Measurements from ENCODE around the gene TJP1.
"Not testable (repeated sequence)": the region's sequence is repeated elsewhere in the genome, so short reads cannot be mapped to it uniquely, and the experiment has no call there.

TJP1 gene

DNA sequence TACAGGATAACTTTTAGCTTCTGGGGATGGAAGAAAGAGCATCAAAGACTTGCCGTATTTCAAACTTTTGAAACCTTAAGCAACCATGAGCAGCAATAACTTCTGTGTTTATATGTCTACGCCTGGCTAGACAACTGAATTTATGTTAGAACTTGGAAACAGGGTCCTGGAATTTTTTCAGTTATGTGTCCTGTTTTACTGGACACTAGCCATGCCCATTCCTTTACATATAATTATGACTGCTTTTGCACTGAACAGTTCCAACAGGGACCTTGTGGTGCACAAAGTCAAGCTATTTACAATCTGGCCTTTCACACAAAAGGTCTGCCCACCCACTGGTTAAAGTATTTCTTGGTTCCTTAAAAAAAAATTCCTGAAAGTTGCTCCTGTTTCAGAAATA is 37.1 kb downstream of the TJP1 start:
- TF ChIP-seq, protein P1, sequence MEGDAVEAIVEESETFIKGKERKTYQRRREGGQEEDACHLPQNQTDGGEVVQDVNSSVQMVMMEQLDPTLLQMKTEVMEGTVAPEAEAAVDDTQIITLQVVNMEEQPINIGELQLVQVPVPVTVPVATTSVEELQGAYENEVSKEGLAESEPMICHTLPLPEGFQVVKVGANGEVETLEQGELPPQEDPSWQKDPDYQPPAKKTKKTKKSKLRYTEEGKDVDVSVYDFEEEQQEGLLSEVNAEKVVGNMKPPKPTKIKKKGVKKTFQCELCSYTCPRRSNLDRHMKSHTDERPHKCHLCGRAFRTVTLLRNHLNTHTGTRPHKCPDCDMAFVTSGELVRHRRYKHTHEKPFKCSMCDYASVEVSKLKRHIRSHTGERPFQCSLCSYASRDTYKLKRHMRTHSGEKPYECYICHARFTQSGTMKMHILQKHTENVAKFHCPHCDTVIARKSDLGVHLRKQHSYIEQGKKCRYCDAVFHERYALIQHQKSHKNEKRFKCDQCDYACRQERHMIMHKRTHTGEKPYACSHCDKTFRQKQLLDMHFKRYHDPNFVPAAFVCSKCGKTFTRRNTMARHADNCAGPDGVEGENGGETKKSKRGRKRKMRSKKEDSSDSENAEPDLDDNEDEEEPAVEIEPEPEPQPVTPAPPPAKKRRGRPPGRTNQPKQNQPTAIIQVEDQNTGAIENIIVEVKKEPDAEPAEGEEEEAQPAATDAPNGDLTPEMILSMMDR (IDR thresholded peaks at IDR 0.05; ENCODE audit: extremely low read depth, insufficient read depth, missing control alignments): no peak

DNA sequence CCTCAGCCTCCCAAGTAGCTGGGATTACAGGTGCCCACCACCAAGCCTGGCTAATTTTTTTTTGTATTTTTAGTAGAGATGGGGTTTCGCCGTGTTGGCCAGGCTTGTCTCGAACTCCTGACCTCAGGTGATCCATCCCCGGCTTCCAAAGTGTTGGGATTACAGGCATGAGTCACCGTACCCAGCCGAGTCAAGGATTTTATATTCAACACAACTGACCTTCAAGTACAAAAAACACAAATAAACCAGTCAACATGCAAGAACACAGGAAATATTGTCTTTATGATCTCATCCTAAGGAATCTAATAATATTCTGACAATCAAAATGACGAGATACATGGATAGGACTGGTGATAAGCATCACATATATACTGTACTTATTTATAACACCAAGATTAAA is 37.9 kb downstream of the TJP1 start:
- no peak for DNase-seq (ENCODE audit: low spot score)
- in situ Hi-C loops (cut with MboI; ENCODE audit: low pct_unique_long_range_greater_than_20kb, low sequenced_read_pairs, unreplicated experiment): no loop called here

More for the DNA sequence above, 37.1 kb downstream of the TJP1 start:
- in situ Hi-C loops (cut with MboI; ENCODE audit: low pct_unique_long_range_greater_than_20kb, low sequenced_read_pairs, unreplicated experiment): no loop called here
- no peak for DNase-seq (ENCODE audit: low spot score)

DNA sequence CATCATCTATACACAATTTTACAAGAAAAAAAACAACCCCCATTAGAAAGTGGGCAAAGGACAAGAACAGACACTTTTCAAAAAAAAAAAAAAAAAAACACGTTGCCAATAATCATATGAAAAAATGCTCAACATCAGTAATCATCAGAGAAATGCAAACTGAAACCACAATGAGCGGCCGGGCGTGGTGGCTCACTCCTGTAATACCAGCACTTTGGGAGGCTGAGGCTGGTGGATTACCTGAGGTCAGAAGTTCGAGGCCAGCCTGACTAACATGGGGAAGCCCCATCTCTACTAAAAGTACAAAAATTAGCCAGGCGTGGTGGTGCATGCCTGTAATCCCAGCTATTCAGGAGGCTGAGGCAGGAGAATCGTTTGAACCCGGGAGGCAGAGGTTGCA is 39.5 kb downstream of the TJP1 start:
- in situ Hi-C loops (cut with MboI; ENCODE audit: low pct_unique_long_range_greater_than_20kb, low sequenced_read_pairs, unreplicated experiment); DNase-seq (ENCODE audit: low spot score): not testable (repeated sequence)

More for the DNA sequence above, 37.9 kb downstream of the TJP1 start:
- TF ChIP-seq, protein P1 (IDR thresholded peaks at IDR 0.05; ENCODE audit: extremely low read depth, insufficient read depth, missing control alignments): no peak

DNA sequence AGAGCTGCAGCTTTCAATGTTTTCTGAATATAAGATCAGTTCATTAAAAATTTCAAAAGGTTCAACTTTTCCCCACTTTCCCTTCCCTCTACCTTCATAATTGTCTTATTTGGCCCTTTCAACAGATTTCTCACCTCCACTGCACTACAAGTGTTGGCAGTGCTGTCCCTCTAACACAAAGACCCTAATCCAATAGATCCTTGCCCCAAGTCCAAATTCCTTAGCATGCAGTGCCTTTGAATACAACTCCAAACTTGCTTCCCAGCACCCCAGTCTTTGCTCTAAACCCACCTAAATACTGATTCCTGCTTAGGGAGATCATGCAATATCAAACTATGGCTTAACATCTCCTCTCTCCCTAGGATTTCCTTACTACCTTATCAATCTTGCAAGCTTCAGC is 43.9 kb downstream of the TJP1 start:
- in situ Hi-C loops (cut with MboI; ENCODE audit: low pct_unique_long_range_greater_than_20kb, low sequenced_read_pairs, unreplicated experiment): no loop called here
- no peak for DNase-seq (ENCODE audit: low spot score)
- TF ChIP-seq, protein P1 (IDR thresholded peaks at IDR 0.05; ENCODE audit: extremely low read depth, insufficient read depth, missing control alignments): no peak

DNA sequence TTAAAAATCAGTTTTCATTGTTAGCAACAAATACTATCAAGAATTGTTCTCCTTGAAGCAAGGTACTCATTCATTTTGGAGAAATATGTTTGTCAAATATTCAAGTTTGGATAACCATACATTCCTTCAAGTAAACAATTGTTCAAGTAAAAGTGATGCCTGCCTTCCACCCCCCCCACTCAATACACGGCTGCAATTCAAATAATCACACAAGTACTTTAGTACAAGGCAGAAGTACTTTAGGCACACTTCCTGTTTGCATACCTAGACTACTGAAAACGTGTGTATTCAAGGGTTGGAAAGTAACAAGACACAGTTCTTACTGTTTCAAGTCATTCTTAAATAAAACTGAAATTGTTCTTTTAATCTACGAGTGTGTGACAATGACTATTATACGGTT is 45.4 kb downstream of the TJP1 start:
- no peak for DNase-seq (ENCODE audit: low spot score)
- in situ Hi-C loops (cut with MboI; ENCODE audit: low pct_unique_long_range_greater_than_20kb, low sequenced_read_pairs, unreplicated experiment): no loop called here
- TF ChIP-seq, protein P1 (IDR thresholded peaks at IDR 0.05; ENCODE audit: extremely low read depth, insufficient read depth, missing control alignments): no peak

DNA sequence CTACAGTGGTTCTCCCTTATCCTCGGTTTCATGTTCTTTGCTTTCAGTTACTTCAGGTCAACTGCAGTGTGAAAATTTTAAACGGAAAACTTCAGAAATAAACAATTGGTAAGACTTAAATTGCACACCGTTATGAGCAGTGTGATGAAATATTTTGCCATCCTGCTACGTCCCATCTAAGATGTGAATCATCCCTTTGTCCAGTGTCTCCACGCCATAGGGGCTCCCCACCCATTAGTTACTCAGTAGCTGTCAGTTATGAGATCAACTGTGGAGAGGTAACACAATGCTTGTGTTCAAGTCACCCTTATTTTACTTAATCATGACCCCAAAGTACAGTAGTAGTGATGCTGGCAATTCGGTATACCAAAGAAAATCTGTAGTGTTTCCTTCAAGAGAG is 47.4 kb downstream of the TJP1 start:
- in situ Hi-C loops (cut with MboI; ENCODE audit: low pct_unique_long_range_greater_than_20kb, low sequenced_read_pairs, unreplicated experiment): no loop called here
- DNase-seq (ENCODE audit: low spot score): no peak

DNA sequence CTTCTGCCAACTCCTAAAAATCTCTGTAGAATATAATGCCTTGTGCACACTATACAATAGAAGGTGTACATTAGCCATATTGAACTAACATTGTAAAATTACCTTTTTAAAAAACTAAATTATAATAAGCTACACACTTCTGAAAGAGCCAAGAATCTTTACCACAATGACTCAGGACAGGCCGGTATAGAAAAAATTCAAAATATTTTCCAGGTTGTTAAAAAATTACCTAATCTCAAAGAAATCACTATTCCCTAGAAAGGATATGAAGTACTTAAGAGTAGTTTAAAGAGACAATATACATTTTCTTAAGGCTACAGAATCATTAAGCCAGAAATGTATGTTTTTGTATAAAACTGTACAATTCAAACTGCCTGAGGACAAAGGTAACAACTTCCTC is 48.5 kb downstream of the TJP1 start:
- no peak for DNase-seq (ENCODE audit: low spot score)
- in situ Hi-C loops (cut with MboI; ENCODE audit: low pct_unique_long_range_greater_than_20kb, low sequenced_read_pairs, unreplicated experiment): no loop called here
- TF ChIP-seq, protein P1 (IDR thresholded peaks at IDR 0.05; ENCODE audit: extremely low read depth, insufficient read depth, missing control alignments): no peak

More for the DNA sequence above, 47.4 kb downstream of the TJP1 start:
- TF ChIP-seq, protein P1 (IDR thresholded peaks at IDR 0.05; ENCODE audit: extremely low read depth, insufficient read depth, missing control alignments): no peak

All from GM13977 (cell line).